ENCODE results near the gene TTLL11. TPM values are rescaled to one million over a fixed set of nuclear protein-coding genes. Genes with fewer than 3 reads are reported as not detected.

TTLL11 gene
- total RNA-seq, 6 donors from 2014 or later: 6.8 to 18.9 (median 12.9) TPM

DNA sequence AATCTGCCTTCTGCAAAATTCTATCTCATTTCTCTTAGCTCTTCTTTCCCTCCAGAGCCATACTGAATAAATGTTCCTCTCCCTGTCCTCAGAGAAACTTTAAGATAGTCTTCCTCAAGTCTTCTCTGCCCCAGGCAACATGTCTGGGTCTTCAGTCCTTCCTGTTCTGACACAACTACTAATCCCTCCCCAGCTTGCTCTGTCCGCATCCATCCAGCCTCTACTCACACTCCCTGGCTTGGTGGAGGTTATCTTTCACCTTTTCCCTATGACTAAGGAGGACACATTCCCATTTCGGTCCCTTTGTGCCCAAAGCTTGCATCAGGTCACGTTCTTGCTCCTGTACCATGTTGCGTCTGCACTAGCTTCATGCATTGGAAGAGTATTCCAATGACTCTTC is 143.3 kb downstream of the TTLL11 start:
- Histone ChIP-seq H3K4me1 (no peaks in the 10 kb centered on the region), H3K9me3 (no peaks in the 10 kb centered on the region), H3K4me3 (no peak overlapping the region), H3K27me3 (no peaks in the 10 kb centered on the region), H3K36me3 (no peaks in the 10 kb centered on the region), H3K27ac (no peak overlapping the region)
- TF ChIP-seq POLR2A (IDR thresholded peaks at IDR 0.05) (no peak), POLR2AphosphoS5 (IDR thresholded peaks at IDR 0.05) (no peak), EP300 (IDR thresholded peaks at IDR 0.05) (no peak)
- TF ChIP-seq, protein P1, sequence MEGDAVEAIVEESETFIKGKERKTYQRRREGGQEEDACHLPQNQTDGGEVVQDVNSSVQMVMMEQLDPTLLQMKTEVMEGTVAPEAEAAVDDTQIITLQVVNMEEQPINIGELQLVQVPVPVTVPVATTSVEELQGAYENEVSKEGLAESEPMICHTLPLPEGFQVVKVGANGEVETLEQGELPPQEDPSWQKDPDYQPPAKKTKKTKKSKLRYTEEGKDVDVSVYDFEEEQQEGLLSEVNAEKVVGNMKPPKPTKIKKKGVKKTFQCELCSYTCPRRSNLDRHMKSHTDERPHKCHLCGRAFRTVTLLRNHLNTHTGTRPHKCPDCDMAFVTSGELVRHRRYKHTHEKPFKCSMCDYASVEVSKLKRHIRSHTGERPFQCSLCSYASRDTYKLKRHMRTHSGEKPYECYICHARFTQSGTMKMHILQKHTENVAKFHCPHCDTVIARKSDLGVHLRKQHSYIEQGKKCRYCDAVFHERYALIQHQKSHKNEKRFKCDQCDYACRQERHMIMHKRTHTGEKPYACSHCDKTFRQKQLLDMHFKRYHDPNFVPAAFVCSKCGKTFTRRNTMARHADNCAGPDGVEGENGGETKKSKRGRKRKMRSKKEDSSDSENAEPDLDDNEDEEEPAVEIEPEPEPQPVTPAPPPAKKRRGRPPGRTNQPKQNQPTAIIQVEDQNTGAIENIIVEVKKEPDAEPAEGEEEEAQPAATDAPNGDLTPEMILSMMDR (IDR thresholded peaks at IDR 0.05): no peak
- no peak for ATAC-seq (ENCODE audit: low FRiP score in 2 of 2)
- DNase-seq: no peak
- 96 to 98% methylated on average over 4 of the region's 4 CpGs for WGBS, 2 donors

DNA sequence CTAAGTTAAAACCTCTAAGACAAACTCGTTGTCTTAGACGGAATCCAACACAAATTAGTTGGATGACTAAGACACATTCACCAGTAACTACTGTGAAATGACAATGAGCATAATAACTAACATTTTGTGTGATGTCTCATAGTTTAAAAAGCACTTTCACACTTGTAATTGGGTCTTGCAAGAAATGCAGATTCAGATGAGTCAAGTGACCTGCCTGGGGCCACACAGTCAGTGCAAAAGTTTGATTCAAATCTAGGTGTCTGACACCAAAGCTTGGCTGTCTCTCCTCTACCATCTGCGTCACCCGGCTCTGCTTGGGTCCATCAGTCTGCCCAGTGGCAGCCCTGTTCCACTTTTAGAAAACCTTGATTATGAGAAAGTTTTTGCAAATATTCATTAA is 143.7 kb downstream of the TTLL11 start:
- Histone ChIP-seq H3K36me3 (no peaks in the 10 kb centered on the region), H3K4me3 (no peak overlapping the region), H3K27me3 (no peaks in the 10 kb centered on the region), H3K4me1 (no peaks in the 10 kb centered on the region), H3K27ac (no peak overlapping the region), H3K9me3 (no peaks in the 10 kb centered on the region)
- no peak for DNase-seq
- 87 to 94% methylated on average over 4 of the region's 4 CpGs for WGBS, 2 donors
- no peak for ATAC-seq (ENCODE audit: low FRiP score in 2 of 2)
- TF ChIP-seq POLR2A (IDR thresholded peaks at IDR 0.05) (no peak), EP300 (IDR thresholded peaks at IDR 0.05) (no peak), POLR2AphosphoS5 (IDR thresholded peaks at IDR 0.05) (no peak)
- TF ChIP-seq, protein P1 (IDR thresholded peaks at IDR 0.05): no peak

DNA sequence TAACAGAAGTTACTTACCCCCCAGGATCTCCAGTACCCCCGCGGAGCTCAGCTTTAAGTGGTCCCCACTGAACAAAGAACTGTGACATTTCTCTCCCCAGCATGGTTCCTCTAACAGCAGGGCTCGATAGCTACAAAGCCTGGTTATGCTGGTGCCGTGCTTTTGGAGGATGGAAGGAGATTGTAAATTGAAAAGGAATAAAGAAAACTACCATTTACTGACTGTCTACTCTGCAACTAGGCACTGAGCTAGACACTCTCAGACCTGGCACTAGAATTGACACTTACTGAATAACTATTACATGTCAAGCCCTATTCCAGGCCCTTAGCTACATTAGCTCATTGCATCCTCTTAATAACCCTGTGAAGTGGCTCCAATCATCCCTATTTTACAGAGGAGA is 145.3 kb downstream of the TTLL11 start:
- no peak overlapping the region for H3K4me3 ChIP-seq

DNA sequence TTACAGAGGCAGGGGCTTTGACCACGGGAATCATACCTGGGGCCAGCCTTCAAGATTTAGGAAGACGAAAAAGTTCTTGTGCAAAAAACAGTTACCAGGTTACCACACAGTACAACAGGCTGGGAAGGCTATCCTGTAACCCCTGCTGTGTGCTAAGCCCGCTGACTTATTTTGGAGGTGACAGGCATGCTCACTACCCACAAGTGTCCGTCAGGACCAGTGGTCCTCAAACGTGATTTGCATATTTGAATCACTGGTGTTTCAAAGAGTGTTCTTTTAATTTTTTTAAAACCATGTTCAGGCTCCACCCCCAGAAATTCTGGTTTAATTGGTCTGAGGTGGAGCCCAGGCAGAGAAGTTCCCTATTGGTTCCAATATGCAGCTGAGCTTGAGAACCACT is 146.6 kb downstream of the TTLL11 start:
- ATAC-seq (ENCODE audit: low FRiP score in 2 of 2): no peak
- no peak overlapping the region for H3K4me3 ChIP-seq
- no peaks in the 10 kb centered on the region for H3K9me3 ChIP-seq
- DNase-seq: no peak
- H3K27ac ChIP-seq: no peak overlapping the region
- no peak for TF ChIP-seq EP300 (IDR thresholded peaks at IDR 0.05)
- TF ChIP-seq POLR2AphosphoS5 (IDR thresholded peaks at IDR 0.05): no peak
- TF ChIP-seq POLR2A (IDR thresholded peaks at IDR 0.05): no peak
- TF ChIP-seq, protein P1 (IDR thresholded peaks at IDR 0.05): no peak
- H3K36me3 ChIP-seq: no peaks in the 10 kb centered on the region
- no peaks in the 10 kb centered on the region for H3K27me3 ChIP-seq
- no peaks in the 10 kb centered on the region for H3K4me1 ChIP-seq
- WGBS, 2 donors: 81 to 89% methylated on average over 5 of the region's 5 CpGs

More for the DNA sequence above, 145.3 kb downstream of the TTLL11 start:
- H3K9me3 ChIP-seq: no peaks in the 10 kb centered on the region
- DNase-seq (peak in 1 of 2 donors; percentile 48), ATAC-seq (ENCODE audit: low FRiP score in 2 of 2) (no peak)
- TF ChIP-seq POLR2A (IDR thresholded peaks at IDR 0.05) (no peak), POLR2AphosphoS5 (IDR thresholded peaks at IDR 0.05) (no peak), EP300 (IDR thresholded peaks at IDR 0.05) (no peak)
- H3K27me3 ChIP-seq: no peaks in the 10 kb centered on the region
- 79 to 83% methylated on average over 4 of the region's 4 CpGs for WGBS, 2 donors
- no peaks in the 10 kb centered on the region for H3K4me1 ChIP-seq
- no peak overlapping the region for H3K27ac ChIP-seq
- H3K36me3 ChIP-seq: no peaks in the 10 kb centered on the region

DNA sequence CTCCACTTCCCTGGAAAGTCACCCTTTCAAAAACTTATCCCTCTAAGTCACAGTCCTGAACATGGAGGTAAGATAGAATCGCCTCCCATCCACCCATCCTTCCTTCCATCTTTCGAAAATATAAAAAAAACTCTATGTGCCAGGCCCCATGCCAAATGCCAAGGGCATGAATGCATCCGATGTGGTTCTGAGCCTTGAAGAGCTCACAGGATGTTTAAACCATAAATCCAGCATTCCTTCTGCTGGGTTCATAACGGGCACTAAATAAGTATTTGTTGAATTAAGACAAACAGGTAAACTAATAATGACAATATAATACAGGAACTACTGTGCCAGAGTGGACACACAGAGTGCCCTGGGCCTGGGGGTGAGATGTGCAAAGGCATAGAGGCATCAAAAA is 147.3 kb downstream of the TTLL11 start:
- ATAC-seq (ENCODE audit: low FRiP score in 2 of 2): no peak
- 79 to 84% methylated on average over 4 of the region's 4 CpGs for WGBS, 2 donors
- DNase-seq: no peak

More for the DNA sequence above, 147.3 kb downstream of the TTLL11 start:
- Histone ChIP-seq H3K27me3 (no peaks in the 10 kb centered on the region), H3K4me3 (no peak overlapping the region), H3K4me1 (no peaks in the 10 kb centered on the region), H3K9me3 (no peaks in the 10 kb centered on the region), H3K36me3 (no peaks in the 10 kb centered on the region), H3K27ac (no peak overlapping the region)
- TF ChIP-seq POLR2AphosphoS5 (IDR thresholded peaks at IDR 0.05): no peak
- TF ChIP-seq, protein P1 (IDR thresholded peaks at IDR 0.05): no peak
- no peak for TF ChIP-seq EP300 (IDR thresholded peaks at IDR 0.05)
- TF ChIP-seq POLR2A (IDR thresholded peaks at IDR 0.05): no peak

Data from upper lobe of left lung (tissue), 6 donors.